Measurements from ENCODE around the gene ZNF407.

GRCh38 chr18:74549591-74550104 lies 48.0 kb upstream of the ZNF407 start:
- TF ChIP-seq, protein P1, sequence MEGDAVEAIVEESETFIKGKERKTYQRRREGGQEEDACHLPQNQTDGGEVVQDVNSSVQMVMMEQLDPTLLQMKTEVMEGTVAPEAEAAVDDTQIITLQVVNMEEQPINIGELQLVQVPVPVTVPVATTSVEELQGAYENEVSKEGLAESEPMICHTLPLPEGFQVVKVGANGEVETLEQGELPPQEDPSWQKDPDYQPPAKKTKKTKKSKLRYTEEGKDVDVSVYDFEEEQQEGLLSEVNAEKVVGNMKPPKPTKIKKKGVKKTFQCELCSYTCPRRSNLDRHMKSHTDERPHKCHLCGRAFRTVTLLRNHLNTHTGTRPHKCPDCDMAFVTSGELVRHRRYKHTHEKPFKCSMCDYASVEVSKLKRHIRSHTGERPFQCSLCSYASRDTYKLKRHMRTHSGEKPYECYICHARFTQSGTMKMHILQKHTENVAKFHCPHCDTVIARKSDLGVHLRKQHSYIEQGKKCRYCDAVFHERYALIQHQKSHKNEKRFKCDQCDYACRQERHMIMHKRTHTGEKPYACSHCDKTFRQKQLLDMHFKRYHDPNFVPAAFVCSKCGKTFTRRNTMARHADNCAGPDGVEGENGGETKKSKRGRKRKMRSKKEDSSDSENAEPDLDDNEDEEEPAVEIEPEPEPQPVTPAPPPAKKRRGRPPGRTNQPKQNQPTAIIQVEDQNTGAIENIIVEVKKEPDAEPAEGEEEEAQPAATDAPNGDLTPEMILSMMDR (IDR thresholded peaks at IDR 0.05; ENCODE audit: insufficient read depth, low read length, poor library complexity, severe bottlenecking): no peak
- TF ChIP-seq EZH2phosphoT487 (conservative IDR thresholded peaks at IDR 0.05; ENCODE audit: low read length): no peak
